ENCODE measurements around the gene USP24. TPM values are rescaled to one million over a fixed set of nuclear protein-coding genes. Genes with fewer than 3 reads are reported as not detected.

Gene USP24
- total RNA-seq, 1 donor from 2014 or later = 32.9 TPM

DNA sequence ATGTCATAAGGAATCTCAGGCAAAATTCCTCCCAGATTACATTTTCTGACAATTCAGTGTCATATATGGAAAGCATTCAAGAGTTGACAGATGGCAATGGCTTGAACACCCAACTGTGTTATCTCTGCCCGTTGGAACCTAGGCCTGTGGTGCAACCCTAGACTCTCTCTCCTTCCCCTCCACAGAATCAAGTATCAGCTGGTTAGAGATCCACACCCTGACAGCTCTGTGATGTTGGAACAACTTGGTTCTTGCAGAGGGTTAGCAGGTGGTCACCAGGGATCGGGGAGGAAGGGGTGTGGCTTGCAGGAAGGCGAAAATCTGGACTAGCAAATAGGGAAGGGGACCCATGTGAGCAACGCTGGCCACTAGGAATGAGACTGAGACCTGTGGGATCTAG lies 149.5 kb downstream of the USP24 start:
- intact Hi-C loops (cut with DNase I) = no loop called here
- ATAC-seq (ENCODE audit: poor library complexity) = no peak

GRCh38 chr1:55064861-55065263 lies 150.3 kb downstream of the USP24 start:
- peak; percentile 66 for ATAC-seq (ENCODE audit: poor library complexity)
- intact Hi-C loops (cut with DNase I) = no loop called here
- DNase-seq = peak; percentile 78

More for the DNA sequence above, 149.5 kb downstream of the USP24 start:
- no peak for DNase-seq

GRCh38 chr1:55064071-55064581 lies 151.0 kb downstream of the USP24 start:
- no peak for DNase-seq
- peak; percentile 9 for ATAC-seq (ENCODE audit: poor library complexity)

DNA sequence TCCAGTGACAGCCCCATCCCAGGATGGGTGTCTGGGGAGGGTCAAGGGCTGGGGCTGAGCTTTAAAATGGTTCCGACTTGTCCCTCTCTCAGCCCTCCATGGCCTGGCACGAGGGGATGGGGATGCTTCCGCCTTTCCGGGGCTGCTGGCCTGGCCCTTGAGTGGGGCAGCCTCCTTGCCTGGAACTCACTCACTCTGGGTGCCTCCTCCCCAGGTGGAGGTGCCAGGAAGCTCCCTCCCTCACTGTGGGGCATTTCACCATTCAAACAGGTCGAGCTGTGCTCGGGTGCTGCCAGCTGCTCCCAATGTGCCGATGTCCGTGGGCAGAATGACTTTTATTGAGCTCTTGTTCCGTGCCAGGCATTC lies 151.6 kb downstream of the USP24 start:
- ATAC-seq (ENCODE audit: poor library complexity) (no peak), DNase-seq (no peak)
- intact Hi-C loops (cut with DNase I) = no loop called here

More at GRCh38 chr1:55064071-55064581, 151.0 kb downstream of the USP24 start:
- intact Hi-C loops (cut with DNase I) = no loop called here

- DNase-seq = no peak
- intact Hi-C loops (cut with DNase I) = no loop called here
- ATAC-seq (ENCODE audit: poor library complexity) = no peak
Measured at GRCh38 chr1:55062801-55063576, 152.2 kb downstream of the USP24 start.

GRCh38 chr1:55061706-55062321 lies 153.3 kb downstream of the USP24 start:
- intact Hi-C loops (cut with DNase I) = no loop called here
- ATAC-seq (ENCODE audit: poor library complexity) (no peak), DNase-seq (no peak)

GRCh38 chr1:55061000-55061705 lies 154.0 kb downstream of the USP24 start:
- ATAC-seq (ENCODE audit: poor library complexity) (no peak), DNase-seq (no peak)
- intact Hi-C loops (cut with DNase I) = no loop called here

- DNase-seq (no peak), ATAC-seq (ENCODE audit: poor library complexity) (no peak)
Measured at GRCh38 chr1:55060133-55060999, 154.8 kb downstream of the USP24 start.

GRCh38 chr1:55059302-55060132 lies 155.6 kb downstream of the USP24 start:
- DNase-seq (no peak), ATAC-seq (ENCODE audit: poor library complexity) (no peak)
- intact Hi-C loops (cut with DNase I) = no loop called here

More at GRCh38 chr1:55060133-55060999, 154.8 kb downstream of the USP24 start:
- intact Hi-C loops (cut with DNase I) = no loop called here

GRCh38 chr1:55057956-55058298 lies 157.2 kb downstream of the USP24 start:
- DNase-seq = no peak
- no peak for ATAC-seq (ENCODE audit: poor library complexity)

DNA sequence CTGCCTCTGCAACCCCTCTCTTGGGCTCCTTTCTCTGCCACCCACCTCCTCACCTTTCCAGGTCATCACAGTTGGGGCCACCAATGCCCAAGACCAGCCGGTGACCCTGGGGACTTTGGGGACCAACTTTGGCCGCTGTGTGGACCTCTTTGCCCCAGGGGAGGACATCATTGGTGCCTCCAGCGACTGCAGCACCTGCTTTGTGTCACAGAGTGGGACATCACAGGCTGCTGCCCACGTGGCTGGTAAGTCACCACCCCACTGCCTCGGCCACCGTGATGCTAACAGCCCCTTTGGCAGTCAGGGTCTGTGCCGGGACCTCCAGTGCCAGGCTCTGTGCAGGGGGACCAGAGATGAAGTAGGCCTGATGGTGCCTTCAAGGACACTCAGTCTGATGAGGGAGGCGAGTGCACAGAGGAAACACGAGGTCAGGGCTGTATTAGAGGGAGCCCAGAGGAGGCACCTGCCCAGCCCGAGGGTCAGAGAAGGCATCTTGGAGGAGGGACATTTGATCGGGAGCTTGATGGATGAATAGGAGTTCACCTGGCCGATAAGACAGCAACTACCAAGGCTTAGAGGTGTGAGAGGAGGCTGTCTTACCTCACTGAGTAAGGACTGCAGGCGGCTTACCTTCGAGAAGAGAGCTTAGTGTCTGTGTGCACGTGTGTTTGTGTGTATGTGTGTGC lies 157.8 kb downstream of the USP24 start:
- DNase-seq = no peak
- intact Hi-C loops (cut with DNase I) = no loop called here
- ATAC-seq (ENCODE audit: poor library complexity) = no peak

More at GRCh38 chr1:55057956-55058298, 157.2 kb downstream of the USP24 start:
- intact Hi-C loops (cut with DNase I) = no loop called here

- ATAC-seq (ENCODE audit: poor library complexity) (no peak), DNase-seq (no peak)
- intact Hi-C loops (cut with DNase I) = no loop called here
Measured at GRCh38 chr1:55056632-55056992, 158.6 kb downstream of the USP24 start.

GRCh38 chr1:55055951-55056631 lies 159.1 kb downstream of the USP24 start:
- no peak for DNase-seq
- intact Hi-C loops (cut with DNase I) = no loop called here
- no peak for ATAC-seq (ENCODE audit: poor library complexity)

GRCh38 chr1:55055084-55055882 lies 159.9 kb downstream of the USP24 start:
- no peak for ATAC-seq (ENCODE audit: poor library complexity)
- intact Hi-C loops (cut with DNase I) = no loop called here
- no peak for DNase-seq

DNA sequence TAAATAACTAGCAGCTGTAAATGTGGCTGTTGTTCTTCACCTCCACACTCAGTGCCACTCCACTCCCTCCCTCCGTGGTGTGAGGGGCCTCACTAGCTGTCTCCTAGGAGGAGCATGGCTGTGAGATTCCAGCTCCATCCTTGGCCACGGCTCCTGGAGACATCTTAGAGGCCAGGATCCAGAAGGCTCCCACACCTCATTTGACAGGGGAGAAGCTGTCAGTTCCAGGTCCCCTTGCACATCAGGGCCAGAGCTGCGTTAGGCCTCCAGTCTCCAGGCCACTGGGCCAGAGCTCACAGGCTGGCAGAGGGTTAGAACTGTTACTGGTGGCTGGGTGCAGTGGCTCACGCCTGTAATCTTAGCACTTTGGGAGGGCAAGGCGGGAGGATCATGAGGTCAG lies 160.8 kb downstream of the USP24 start:
- intact Hi-C loops (cut with DNase I) = no loop called here
- DNase-seq (no peak), ATAC-seq (ENCODE audit: poor library complexity) (no peak)

- ATAC-seq (ENCODE audit: poor library complexity) (peak; percentile 28), DNase-seq (peak; percentile 64)
- intact Hi-C loops (cut with DNase I) = no loop called here
Measured at GRCh38 chr1:55053265-55053954, 161.8 kb downstream of the USP24 start.
